GM18858 (cell line): Measurements from ENCODE around the gene P3H3.

ENCODE experiments used
- ATAC-seq: cut with Tn5 transposase; IDR thresholded peaks from one replicate; pipeline ENCODE4 v1.9.1; 2021; ENCODE audit not compliant: unreplicated experiment

P3H3 gene

DNA sequence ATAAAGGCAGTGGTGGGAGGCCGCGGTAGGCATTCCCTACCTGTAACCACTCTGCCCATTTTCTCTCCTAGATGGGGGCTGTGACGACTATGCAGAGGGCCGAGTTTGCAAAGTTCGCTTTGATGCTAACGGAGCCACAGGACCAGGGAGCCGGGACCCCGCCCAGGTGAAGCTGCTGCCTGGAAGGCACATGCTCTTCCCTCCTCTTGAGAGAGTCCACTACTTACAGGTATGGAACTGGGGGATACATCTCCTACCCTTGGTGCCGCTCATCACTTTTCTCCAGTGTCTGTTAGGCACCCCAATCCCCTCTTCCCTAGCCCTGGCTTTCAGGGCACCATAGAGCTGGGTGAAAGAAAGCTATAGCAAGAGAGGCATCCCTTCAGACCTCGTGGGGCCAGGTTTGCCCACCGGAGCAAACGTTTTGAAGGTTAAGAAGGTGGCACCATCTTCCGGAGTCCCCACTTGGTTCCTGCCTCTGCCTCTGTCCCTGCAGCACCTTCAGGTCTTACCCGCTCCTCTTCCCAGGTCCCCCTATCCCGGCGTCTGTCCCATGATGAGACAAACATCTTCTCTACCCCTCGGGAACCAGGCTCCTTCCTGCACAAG is 2.0 kb upstream of the P3H3 start:
- ATAC-seq: no peak

DNA sequence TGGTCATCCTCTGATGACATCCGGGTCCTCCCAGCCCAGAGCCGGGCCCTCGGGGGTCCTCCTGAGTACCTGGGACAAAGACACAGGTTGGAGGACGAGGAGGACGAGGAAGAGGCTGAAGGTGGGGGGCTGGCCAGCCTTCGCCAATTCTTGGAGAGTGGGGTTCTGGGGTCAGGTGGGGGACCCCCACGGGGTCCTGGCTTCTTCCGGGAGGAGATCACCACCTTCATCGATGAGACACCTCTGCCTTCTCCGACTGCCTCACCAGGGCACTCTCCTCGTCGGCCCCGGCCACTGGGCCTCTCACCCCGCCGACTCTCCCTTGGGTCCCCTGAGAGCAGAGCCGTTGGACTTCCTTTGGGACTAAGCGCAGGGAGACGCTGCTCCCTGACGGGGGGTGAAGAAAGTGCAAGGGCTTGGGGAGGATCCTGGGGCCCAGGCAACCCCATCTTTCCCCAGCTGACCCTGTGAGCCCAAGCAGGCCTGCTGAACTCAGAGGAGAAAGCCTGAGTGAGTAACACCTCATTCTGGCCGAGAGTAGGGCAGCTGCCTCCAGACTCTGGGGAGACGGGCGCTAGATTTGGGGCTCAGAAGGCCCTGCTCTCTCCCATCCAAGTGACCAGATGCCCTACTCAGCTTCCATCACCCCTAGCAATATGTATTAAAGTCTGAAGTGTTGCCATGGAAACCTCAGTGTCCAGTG is 1.3 kb upstream of the P3H3 start:
- no peak for ATAC-seq

DNA sequence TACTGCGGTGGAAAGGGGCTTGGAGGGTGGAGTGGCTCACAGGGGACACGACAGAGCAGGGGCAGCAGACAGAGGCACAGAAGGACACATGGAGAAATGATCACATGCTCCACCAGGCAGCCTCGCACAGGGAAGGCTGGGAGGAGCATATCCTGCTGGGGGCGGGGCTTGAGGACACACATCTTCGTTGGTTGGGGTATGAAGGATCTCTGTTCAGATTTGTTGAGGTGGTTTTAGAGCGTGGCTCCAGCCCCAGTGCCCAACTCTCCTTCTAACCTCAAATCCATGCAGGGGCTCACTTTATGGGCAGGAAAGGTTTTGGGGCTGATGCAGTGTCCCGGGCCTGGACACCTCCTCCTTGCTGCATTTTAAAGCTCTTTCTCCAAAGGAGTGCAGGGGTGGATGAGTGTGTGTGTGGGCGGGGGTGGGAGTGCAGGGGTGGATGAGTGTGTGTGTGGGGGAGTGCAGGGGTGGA is 733 bp upstream of the P3H3 start:
- ATAC-seq: no peak

DNA sequence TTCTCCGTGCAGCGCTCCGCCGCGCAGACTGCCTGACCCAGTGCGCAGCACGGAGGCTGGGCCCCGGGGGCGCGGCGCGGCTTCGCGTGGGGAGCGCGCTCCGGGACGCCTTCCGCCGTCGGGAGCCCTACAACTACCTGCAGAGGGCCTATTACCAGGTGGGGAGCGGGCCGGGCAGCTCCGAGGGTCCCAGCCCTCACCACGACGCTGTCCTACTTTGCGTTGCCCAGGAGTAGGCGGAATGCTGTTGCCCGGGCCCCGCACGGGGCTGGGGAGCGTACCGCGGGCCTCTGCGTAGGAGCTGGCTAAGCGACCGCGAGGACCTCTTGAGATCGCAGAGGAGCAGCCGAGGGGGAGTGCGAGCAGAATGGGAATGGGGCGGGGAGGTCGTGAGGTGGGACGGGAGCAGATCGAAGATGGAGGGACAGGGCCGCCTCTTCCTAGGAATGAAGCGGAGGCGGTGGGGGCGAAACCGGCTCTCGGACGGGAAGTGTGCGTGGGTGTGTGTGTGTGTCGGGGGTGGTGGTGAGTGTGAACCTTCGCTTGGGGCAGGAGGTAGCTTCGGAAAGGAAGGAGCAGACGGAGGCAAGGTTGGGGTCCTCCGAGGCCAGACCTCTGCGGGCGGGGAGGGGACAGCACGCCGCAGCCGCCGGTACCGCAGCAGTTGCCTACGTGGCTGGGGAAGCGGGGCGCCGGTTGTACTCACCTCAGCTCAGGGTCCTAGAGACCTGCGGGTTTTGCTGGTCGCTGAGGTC is 751 bp downstream of the P3H3 start:
- ATAC-seq: no peak

DNA sequence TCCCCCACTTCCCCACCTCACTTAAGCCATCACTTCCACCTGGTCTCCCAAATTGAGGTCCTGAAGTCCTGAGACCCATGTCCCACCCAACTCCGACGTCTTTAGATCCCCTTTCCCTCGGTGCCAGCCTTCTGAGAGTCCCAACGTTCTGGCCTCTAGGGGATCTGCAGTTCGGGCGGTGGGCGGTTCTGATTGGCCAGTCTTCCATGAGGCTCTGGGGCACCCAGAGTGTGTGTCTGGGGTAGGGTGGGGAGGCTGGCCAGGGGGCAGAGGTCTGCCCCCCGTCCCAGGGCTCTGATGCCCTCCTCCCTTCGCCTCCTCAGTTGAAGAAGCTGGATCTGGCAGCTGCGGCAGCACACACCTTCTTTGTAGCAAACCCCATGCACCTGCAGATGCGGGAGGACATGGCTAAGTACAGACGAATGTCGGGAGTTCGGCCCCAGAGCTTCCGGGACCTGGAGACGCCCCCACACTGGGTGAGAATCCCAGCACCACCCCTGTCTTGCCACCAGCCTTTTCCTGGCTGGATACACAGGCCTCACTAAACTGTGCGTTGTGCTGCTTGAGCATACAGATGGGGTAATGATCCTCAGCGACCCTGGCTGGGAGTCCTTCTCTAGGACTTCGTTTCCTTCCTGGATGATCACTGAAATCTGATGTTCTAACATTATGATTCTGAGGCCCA is 1.5 kb downstream of the P3H3 start:
- ATAC-seq: no peak

DNA sequence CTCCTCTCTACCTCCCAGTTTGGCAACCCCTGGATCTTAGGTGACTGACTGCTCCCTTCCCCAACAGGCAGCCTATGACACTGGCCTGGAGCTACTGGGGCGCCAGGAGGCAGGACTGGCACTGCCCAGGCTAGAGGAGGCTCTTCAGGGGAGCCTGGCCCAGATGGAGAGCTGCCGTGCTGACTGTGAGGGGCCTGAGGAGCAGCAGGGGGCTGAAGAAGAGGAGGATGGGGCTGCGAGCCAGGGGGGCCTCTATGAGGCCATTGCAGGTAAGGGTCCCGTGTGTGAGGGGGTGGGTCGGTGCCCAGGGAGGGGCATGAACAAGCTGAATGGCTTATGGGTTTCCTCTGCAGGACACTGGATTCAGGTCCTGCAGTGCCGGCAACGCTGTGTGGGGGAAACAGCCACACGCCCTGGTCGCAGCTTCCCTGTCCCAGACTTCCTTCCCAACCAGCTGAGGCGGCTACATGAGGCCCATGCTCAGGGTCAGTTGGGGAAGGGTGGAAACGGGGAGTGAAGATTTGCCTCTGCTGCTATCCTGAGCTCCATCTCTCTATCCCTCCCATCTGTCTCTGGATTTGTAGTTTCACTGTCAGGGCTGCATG is 2.2 kb downstream of the P3H3 start:
- no peak for ATAC-seq

DNA sequence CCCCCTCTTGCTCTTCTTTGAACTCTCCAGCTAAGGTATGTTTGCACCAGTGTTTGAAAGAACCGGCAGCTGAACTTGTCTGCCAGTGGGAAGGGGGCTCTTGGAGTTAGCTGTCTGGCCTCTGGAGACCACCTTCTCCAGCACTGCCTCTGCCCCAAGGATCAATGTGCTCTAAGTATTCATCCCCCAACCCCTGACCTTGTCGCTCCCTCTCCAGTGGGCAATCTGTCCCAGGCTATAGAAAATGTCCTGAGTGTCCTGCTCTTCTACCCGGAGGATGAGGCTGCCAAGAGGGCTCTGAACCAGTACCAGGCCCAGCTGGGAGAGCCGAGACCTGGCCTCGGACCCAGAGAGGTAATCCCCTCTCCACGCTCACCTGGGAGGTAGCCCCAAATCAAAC is 2.8 kb downstream of the P3H3 start:
- no peak for ATAC-seq

DNA sequence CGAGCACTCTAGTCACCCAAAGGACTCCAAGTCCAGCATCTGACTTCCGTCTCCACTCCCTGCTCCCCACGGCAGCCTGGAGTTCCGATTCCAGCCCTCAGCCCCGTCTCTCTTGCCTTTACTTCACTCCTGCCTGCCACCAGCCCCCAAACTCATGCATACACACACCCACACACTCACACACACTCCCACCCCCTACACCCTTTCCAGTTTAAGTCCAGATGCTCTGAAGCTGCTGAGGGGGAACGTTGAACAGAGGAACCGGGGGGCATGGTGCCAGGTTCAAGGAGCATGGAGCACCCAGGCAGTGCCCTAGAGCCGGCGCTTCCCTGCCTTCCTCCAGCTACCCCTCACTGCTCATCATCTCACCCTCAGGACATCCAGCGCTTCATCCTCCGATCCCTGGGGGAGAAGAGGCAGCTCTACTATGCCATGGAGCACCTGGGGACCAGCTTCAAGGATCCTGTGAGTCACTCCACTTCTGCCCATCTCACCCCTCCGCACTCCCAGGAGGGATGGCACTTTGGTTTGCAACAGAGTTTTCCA is 3.3 kb downstream of the P3H3 start:
- ATAC-seq: no peak

DNA sequence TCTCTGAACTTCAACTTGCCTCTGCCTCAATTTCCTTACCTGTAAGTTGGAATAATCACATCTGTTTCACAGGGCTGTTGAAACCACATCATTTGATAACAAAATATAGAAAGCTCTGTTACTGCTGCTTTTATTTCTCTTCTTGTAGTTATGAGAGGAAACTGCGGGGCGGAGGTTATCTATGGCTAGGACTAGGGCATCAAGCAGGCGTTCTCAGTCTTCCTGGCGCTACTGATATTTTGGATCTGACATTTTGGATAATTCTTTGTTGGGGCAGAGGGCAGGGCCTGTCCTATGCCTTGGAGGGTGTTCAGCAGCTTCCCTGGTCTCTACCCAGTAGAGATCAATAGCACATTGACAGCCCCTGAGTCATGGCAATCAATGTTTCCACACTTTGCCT is 3.9 kb downstream of the P3H3 start:
- ATAC-seq: no peak

DNA sequence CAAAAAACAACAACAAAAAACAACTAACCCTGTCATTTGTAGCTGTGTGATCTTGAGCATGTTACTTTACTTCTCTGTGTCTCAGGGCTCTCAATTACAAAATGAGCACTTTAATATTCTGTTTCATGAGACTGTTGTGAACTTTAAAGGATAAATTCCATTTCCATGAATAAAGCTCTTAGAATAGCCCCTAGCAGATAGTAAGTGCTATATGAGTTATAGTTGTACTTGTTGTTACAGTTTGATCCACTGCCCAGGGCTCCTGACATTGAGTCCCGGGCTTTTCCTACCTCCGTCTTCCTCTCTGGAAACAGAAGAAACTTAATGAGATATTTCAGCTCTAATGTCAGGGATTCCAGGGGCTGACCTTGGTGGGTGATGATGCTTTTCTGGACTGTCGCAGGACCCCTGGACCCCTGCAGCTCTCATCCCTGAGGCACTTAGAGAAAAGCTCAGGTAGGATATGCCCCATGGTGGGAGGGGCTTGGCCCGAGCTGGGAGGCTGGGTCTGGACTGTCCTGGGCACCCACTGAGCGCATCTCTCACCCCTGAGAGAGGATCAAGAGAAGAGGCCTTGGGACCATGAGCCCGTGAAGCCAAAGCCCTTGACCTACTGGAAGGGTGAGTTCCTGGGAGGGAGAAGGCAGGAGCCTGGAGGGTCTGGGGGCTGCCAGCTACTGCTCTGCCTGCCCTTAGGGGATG is 5.1 kb downstream of the P3H3 start:
- no peak for ATAC-seq

DNA sequence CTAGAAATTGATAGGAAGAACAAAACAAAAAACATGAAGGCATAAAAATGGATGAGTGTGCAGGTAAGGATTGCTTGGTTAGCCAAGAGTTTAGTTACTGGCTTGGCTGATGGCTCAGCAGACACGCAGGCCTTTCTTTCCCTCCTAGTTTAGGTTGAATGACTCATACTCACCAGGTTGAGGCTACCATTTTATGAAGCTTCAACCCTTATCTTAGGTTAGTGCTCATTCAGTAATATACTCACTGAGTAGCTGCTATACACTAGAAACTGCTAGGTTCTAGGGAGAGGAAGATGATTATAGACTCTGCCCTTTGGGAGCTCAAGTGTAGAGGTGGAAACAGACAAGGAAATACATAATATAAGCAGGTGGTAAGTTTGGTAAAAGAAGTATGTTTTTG is 6.0 kb downstream of the P3H3 start:
- ATAC-seq: no peak

DNA sequence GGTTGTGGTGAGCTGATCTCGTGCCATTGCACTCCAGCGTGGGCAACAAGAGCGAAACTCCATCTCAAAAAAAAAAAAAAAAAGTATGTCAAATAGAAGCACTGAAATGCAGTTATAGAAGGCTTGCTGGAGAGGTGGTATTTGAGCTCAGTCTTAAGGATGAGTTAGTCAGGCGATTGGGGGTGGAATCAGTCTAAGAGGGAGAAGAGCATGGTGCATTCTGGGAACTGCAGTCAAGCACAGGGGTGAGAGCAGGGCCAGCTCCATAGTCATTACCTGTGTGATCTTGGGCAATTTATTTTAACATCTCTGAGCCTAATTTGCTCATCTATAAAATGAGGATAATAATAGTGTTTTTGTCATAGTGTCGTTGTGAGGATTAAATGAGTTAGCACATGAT is 6.7 kb downstream of the P3H3 start:
- ATAC-seq: no peak

DNA sequence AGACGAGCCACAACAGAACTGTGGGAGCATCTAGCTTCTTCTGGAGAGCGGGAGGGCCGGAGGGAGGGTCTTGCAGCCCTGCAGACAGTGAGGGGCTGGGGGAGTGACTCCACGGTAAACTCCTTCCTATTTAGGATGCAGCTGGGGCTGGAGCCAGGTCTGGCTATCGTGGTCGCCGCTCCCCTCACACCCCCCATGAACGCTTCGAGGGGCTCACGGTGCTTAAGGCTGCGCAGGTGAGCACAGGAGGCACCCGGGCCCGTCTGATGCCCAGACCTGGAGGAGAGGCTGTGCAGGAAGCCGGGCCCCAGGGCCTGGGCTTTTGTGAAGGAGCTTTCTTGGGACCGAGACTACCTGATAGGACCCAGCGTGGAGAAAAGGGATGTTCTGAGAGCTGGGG is 8.6 kb downstream of the P3H3 start:
- no peak for ATAC-seq

DNA sequence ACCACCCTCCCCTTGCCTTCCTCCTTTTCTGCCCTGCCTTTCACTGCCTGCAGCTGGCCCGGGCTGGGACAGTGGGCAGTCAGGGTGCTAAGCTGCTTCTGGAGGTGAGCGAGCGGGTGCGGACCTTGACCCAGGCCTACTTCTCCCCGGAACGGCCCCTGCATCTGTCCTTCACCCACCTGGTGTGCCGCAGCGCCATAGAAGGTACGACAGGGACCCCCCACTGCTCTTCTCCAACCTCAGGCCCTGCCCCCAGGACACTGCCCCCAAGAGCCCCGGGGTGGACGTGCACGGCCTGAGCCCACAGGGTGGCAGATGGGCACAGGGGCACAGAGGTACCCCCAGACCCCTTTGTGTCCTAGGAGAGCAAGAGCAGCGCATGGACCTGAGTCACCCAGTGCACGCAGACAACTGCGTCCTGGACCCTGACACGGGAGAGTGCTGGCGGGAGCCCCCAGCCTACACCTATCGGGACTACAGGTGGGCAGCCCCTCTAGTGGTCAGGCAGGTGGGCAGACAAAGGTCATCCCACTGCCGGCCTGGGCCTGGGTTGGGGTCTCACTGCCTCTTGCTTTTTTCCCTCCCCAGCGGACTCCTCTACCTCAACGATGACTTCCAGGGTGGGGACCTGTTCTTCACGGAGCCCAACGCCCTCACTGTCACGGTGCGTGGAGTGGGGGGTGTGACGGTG is 9.3 kb downstream of the P3H3 start:
- ATAC-seq: no peak

DNA sequence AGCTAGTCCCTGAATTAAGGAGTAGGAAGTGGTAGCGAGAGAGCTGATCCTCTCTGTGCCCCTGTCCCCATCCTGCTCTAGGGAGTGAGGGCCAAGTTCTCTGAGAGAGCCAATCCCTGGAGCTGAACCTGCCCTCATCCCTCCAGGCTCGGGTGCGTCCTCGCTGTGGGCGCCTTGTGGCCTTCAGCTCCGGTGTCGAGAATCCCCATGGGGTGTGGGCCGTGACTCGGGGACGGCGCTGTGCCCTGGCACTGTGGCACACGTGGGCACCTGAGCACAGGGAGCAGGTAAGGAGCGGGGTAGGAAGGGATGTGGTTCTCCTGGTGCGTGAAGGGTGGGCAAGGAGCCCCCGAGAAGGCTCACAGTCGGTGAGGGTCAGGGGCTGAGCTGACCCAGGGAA is 10.6 kb downstream of the P3H3 start:
- ATAC-seq: no peak

DNA sequence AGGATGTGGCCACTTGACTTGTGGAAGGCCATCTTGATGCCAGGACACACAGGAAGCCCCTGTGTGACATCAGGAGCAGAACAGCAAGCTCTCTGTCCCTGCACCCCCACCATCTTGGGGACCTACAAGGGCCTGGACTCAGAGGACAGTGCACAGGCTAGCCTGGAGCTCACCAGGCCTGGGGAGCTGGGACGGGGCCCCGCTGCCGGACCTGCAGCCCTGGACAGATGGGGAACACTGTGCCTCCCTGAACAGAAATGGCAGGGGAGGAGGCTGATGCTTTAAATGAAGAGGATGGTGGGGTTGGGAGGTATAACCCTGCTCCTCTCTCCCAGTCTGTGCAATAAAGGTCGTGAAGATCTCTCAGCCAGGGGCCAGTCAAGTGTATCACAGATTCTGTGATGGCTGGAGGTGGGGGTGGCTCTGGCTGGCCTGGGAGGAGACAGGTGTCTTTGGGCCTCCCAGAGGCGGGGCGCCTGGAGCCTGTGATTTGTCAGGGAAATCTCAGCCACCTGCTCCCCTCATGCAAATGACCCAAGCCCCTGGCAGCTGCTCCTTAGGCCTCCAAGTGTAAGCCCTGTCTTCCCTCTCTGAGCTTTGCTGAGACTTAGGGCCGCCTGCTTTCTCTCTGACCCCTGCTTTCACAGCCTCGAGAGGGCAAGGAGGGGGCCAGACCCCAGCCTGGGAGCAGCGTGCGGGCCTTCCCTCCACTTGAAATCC is 11.4 kb downstream of the P3H3 start:
- ATAC-seq: peak; percentile 51

DNA sequence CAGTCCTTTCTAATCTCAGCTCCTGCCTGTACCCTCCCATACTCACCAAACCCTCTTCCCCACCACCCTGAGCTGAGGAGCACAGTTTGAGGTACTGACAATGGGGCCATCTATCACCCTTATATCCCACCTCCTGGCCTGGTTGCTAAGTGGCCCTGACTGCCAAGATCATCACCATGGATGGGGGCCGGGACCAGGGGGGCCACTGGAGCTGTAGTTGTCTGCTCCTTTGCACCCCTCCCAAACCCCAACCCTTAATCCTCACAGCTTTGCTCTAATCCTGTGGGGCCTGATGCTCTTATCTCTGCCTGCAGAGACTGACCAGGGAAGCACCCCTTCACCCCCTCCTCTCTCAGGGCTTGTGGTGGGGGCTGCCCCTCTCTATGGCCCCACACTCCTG is 12.1 kb downstream of the P3H3 start:
- ATAC-seq: no peak

DNA sequence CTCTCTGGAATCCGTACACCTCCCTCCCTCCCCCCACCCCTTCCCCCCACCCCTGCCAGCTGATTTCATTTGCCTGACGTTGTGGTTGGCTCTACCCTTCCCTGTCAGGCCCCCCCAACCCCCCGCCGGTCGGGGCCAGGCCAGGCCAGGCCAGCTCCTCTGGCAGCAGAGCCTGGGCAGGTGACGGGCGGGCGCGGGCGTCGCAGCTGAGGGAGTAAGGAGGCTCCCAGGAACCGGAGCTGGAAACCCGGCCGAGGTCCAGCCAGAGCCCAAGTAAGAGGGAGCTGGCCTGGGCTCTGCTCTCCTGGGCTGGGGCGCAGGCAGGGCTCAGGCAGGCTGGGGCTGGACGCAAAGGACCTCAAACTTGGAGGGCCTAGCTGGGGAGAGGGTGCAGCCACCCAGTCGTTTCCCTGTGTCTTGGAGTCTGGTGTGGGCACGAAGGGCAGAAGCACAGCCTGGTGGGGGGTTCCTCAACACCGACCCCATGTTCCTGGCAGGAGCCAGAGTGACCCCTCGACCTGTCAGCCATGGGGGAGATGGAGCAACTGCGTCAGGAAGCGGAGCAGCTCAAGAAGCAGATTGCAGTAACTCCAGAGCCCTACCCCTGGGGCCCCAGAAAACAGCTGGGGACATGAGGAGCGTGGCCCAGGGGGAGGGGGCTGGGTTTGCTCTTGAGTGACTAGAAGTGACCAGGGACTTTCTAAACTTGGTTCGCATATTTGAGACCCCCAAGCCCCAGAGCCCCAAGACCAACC is 12.7 kb downstream of the P3H3 start, which contains the start of gene GNB3:
Gene GNB3, plus strand, starts transcription at position 165 of the 755 bp plus-strand sequence. Its CDS starts 363 bp downstream, at position 528.
- no peak for ATAC-seq
